22Rv1 (cell line): ENCODE results near the gene PRSS33.

ENCODE experiments used
- CTCF ChIP-seq: fragments of 450-650 bp; IDR thresholded peaks from 2 replicates; pipeline ENCODE4 v1.5.1; 2017; ENCODE audit warnings: mild to moderate bottlenecking
- ZFX ChIP-seq: fragments of 450-650 bp; IDR thresholded peaks from 2 replicates; pipeline ENCODE4 v1.6.1; 2017; ENCODE audit warnings: antibody characterized with exemption, borderline replicate concordance

DNA sequence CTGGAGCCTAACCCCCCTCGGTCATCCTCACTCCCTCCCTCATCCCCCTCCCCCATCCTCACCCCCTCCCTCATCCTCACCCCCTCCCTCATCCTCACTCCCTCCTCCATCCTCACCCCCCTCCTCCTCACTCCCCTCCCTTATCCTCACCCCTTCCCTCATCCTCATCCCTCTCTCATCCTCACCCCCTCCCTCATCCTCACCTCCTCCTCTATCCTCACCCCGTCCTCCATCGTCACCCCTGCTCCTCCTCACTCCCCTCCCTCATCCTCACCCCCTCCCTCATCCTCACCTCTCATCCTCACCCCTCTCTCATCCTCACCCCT is 571 bp downstream of the PRSS33 start:
- TF ChIP-seq CTCF (no peak), ZFX (no peak)
